Measurements from ENCODE around the gene MAOA. TPM values are rescaled to one million over a fixed set of nuclear protein-coding genes. Genes with fewer than 3 reads are reported as not detected.

MAOA gene
- total RNA-seq, 1 donor from 2014 or later = 12.7 TPM

GRCh38 chrX:43693602-43694406 lies 37.7 kb downstream of the MAOA start:
- H3K4me1 Mint-ChIP-seq = peaks cover 14% of the 10 kb centered on the region
- TF ChIP-seq EZH2 (IDR thresholded peaks at IDR 0.05) (no peak), EZH2phosphoT487 (IDR thresholded peaks at IDR 0.05) (no peak), CTCF (IDR thresholded peaks at IDR 0.05) (no peak)
- H4K20me1 ChIP-seq (ENCODE audit: low read depth) = no peaks in the 10 kb centered on the region
- H3K79me2 ChIP-seq (ENCODE audit: low read depth) = no peaks in the 10 kb centered on the region
- no peaks in the 10 kb centered on the region for H3K27me3 Mint-ChIP-seq (ENCODE audit: insufficient read depth, low read depth)
- H3K36me3 ChIP-seq = no peaks in the 10 kb centered on the region
- H3K4me3 ChIP-seq = no peak overlapping the region
- no peaks in the 10 kb centered on the region for H3K9me3 ChIP-seq (ENCODE audit: low read depth)
- H3K4me2 ChIP-seq = no peak overlapping the region
- no peaks in the 10 kb centered on the region for H3F3A ChIP-seq (ENCODE audit: low read depth)
- no peak overlapping the region for H3K27ac ChIP-seq
- no peak overlapping the region for H3K9ac ChIP-seq
- DNase-seq (ENCODE audit: low spot score) = no peak
- no peak overlapping the region for H3K27ac Mint-ChIP-seq
- H3K4me3 Mint-ChIP-seq = no peak overlapping the region
- H3K4me1 ChIP-seq = peaks cover 10% of the 10 kb centered on the region
- H3K9me3 Mint-ChIP-seq = peaks cover 4% of the 10 kb centered on the region
- no peaks in the 10 kb centered on the region for H3K27me3 ChIP-seq
- H2AFZ ChIP-seq (replicated peaks) = no peak overlapping the region
- H3K36me3 Mint-ChIP-seq = no peaks in the 10 kb centered on the region

- H3K9me3 ChIP-seq (ENCODE audit: low read depth) = no peaks in the 10 kb centered on the region
Measured at GRCh38 chrX:43699475-43699874, 43.4 kb downstream of the MAOA start.

GRCh38 chrX:43702079-43702524 lies 46.0 kb downstream of the MAOA start:
- H3K9me3 Mint-ChIP-seq = no peaks in the 10 kb centered on the region
- peaks cover 34% of the 10 kb centered on the region for H3K4me1 Mint-ChIP-seq
- no peaks in the 10 kb centered on the region for H3K27me3 ChIP-seq
- DNase-seq (ENCODE audit: low spot score) = no peak
- H3K9me3 ChIP-seq (ENCODE audit: low read depth) = no peaks in the 10 kb centered on the region
- peaks cover 40% of the 10 kb centered on the region for H3K4me1 ChIP-seq
- H3K36me3 ChIP-seq = no peaks in the 10 kb centered on the region
- no peaks in the 10 kb centered on the region for H3K79me2 ChIP-seq (ENCODE audit: low read depth)
- peaks cover under 1% of the 10 kb centered on the region for H3K27me3 Mint-ChIP-seq (ENCODE audit: insufficient read depth, low read depth)
- H3K4me2 ChIP-seq = peak overlapping the region; percentile 60
- no peaks in the 10 kb centered on the region for H3K36me3 Mint-ChIP-seq
- no peak overlapping the region for H2AFZ ChIP-seq (replicated peaks)
- no peak overlapping the region for H3K4me3 Mint-ChIP-seq
- H3F3A ChIP-seq (ENCODE audit: low read depth) = peaks cover 11% of the 10 kb centered on the region
- H3K27ac Mint-ChIP-seq = no peak overlapping the region
- H3K9ac ChIP-seq = no peak overlapping the region
- TF ChIP-seq EZH2phosphoT487 (IDR thresholded peaks at IDR 0.05) (no peak), EZH2 (IDR thresholded peaks at IDR 0.05) (no peak), CTCF (IDR thresholded peaks at IDR 0.05) (no peak)
- H3K4me3 ChIP-seq = peak overlapping the region; percentile 19
- no peaks in the 10 kb centered on the region for H4K20me1 ChIP-seq (ENCODE audit: low read depth)
- peak overlapping the region; percentile 74 for H3K27ac ChIP-seq

More at GRCh38 chrX:43699475-43699874, 43.4 kb downstream of the MAOA start:
- Histone ChIP-seq H3K4me2 (no peak overlapping the region), H3K27ac (no peak overlapping the region), H4K20me1 (ENCODE audit: low read depth) (no peaks in the 10 kb centered on the region), H3K4me1 (peaks cover 40% of the 10 kb centered on the region), H3K79me2 (ENCODE audit: low read depth) (no peaks in the 10 kb centered on the region), H2AFZ (replicated peaks) (no peak overlapping the region), H3K4me3 (no peak overlapping the region), H3K36me3 (no peaks in the 10 kb centered on the region), H3K9ac (no peak overlapping the region), H3F3A (ENCODE audit: low read depth) (peaks cover 11% of the 10 kb centered on the region), H3K27me3 (no peaks in the 10 kb centered on the region)
- no peaks in the 10 kb centered on the region for H3K36me3 Mint-ChIP-seq
- H3K4me1 Mint-ChIP-seq = peaks cover 39% of the 10 kb centered on the region
- no peaks in the 10 kb centered on the region for H3K27me3 Mint-ChIP-seq (ENCODE audit: insufficient read depth, low read depth)
- no peak overlapping the region for H3K27ac Mint-ChIP-seq
- H3K9me3 Mint-ChIP-seq = peaks cover 2% of the 10 kb centered on the region
- DNase-seq (ENCODE audit: low spot score) = no peak
- no peak overlapping the region for H3K4me3 Mint-ChIP-seq
- TF ChIP-seq EZH2phosphoT487 (IDR thresholded peaks at IDR 0.05) = no peak

GRCh38 chrX:43702660-43703059 lies 46.6 kb downstream of the MAOA start:
- no peaks in the 10 kb centered on the region for H3K79me2 ChIP-seq (ENCODE audit: low read depth)
- H2AFZ ChIP-seq (replicated peaks) = no peak overlapping the region
- peak overlapping the region; percentile 60 for H3K4me2 ChIP-seq
- no peak overlapping the region for H3K27ac Mint-ChIP-seq
- no peaks in the 10 kb centered on the region for H3K36me3 ChIP-seq
- no peak overlapping the region for H3K9ac ChIP-seq
- no peak overlapping the region for H3K27ac ChIP-seq
- H3K36me3 Mint-ChIP-seq = no peaks in the 10 kb centered on the region
- H3K4me1 ChIP-seq = peaks cover 40% of the 10 kb centered on the region
- H3K27me3 Mint-ChIP-seq (ENCODE audit: insufficient read depth, low read depth) = peaks cover 2% of the 10 kb centered on the region
- H3K4me3 Mint-ChIP-seq = no peak overlapping the region
- H4K20me1 ChIP-seq (ENCODE audit: low read depth) = no peaks in the 10 kb centered on the region
- peaks cover 11% of the 10 kb centered on the region for H3F3A ChIP-seq (ENCODE audit: low read depth)
- no peaks in the 10 kb centered on the region for H3K27me3 ChIP-seq
- no peaks in the 10 kb centered on the region for H3K9me3 Mint-ChIP-seq
- no peak overlapping the region for H3K4me3 ChIP-seq
- H3K4me1 Mint-ChIP-seq = peaks cover 34% of the 10 kb centered on the region
- H3K9me3 ChIP-seq (ENCODE audit: low read depth) = no peaks in the 10 kb centered on the region
- TF ChIP-seq CTCF (IDR thresholded peaks at IDR 0.05) (no peak), EZH2 (IDR thresholded peaks at IDR 0.05) (no peak), EZH2phosphoT487 (IDR thresholded peaks at IDR 0.05) (no peak)
- no peak for DNase-seq (ENCODE audit: low spot score)
